ENCODE measurements around the gene AHCYL2. TPM values are rescaled to one million over a fixed set of nuclear protein-coding genes. Genes with fewer than 3 reads are reported as not detected.
"Not testable (repeated sequence)": the region's sequence is repeated elsewhere in the genome, so short reads cannot be mapped to it uniquely, and the experiment has no call there.

Gene AHCYL2
- total RNA-seq, 1 experiment from 2014 or later = 10.0 TPM

DNA sequence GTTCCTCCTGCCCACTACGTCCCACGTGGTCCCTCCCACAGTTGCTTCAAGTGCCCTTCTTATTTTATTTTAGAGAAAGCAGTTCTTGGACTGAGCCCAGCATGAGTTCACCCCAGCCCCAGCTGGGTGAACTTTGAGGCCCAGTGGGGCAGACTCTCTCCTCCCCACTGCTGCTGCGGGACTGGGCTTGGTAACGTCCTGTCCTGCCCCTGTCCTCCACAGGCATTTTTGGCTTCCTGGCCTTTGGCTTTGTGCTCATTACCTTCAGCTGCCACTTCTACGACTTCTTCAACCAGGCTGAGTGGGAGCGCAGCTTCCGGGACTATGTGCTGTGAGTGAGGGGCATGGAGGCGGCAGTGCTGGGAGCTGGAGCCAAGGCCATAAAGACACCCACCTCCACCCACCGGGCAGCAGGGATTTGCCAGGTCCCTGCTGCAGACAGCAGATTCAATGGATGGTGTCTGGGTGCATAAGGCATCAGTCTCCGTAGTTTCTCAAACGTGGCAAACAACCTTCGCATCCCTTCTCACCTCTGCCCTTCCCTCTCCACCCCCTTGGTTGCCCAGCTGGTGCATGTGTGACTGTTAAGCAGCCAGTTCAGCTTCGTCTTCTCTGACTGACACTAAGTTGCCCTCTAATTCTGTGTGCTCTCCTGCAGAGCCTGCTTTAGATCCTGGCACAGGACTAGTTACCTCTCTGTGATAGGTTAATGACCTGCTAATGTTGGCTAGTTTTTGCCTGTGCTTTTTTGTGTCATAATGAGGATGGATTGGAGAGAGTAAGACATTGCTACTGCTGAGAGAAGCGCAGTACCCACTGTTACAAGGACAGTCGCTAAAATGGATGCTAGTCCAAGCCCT is 15.5 kb upstream of the AHCYL2 start:
- no peak for DNase-seq (ENCODE audit: low read depth)

DNA sequence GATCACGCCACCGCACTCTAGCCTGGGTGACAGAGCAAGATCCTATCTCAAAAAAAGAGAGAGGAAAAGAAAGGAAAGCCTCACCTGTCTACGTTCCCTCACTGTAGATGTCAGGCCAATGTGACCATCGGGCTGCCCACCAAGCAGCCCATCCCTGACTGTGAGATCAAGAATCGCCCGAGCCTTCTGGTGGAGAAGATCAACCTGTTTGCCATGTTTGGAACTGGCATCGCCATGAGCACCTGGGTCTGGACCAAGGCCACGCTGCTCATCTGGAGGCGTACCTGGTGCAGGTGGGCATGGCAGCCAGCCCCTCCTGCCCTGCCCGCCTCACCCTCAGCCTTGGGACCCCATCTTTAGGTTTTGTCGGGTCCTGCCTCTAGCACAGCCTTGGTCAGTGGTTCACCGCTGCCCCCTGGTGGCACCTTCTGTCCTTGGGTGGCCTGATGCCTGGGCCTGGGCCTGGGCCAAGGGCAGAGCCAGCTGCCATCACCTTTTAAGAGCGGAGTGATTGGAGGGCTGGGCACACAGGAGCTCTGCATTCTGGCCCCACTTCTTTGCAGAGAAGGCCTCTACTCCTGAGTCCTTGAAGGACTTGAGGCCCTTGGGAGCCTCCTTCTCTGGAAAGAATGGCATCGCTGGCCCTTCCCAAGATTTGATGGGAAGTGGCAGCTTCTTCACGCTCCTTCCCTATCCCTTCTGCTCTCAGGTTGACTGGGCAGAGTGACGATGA is 14.4 kb upstream of the AHCYL2 start:
- peak; percentile 51 for DNase-seq (ENCODE audit: low read depth)

- no peak for DNase-seq (ENCODE audit: low read depth)
Observed at GRCh38 chr7:129210989-129211312, 13.9 kb upstream of the AHCYL2 start.

DNA sequence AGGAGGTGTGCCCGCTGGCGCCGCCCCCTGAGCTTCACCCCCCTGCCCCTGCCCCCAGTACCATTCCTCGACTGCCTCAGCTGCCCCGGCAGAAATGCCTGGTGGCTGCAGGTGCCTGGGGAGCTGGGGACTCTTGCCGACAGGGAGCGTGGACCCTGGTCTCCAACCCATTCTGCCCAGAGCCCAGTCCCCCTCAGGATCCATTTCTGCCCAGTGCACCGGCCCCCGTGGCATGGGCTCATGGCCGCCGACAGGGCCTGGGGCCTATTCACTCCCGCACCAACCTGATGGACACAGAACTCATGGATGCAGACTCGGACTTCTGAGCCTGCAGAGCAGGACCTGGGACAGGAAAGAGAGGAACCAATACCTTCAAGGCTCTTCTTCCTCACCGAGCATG is 12.7 kb upstream of the AHCYL2 start:
- DNase-seq (ENCODE audit: low read depth) = no peak

DNA sequence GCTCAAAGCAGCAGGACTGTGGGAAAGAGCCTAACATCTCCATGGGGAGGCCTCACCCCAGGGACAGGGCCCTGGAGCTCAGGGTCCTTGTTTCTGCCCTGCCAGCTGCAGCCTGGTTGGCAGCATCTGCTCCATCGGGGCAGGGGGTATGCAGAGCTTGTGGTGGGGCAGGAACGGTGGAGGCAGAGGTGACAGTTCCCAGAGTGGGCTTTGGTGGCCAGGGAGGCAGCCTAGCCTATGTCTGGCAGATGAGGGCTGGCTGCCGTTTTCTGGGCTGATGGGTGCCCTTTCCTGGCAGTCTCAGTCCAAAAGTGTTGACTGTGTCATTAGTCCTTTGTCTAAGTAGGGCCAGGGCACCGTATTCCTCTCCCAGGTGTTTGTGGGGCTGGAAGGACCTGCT is 12.2 kb upstream of the AHCYL2 start:
- DNase-seq (ENCODE audit: low read depth) = no peak

DNA sequence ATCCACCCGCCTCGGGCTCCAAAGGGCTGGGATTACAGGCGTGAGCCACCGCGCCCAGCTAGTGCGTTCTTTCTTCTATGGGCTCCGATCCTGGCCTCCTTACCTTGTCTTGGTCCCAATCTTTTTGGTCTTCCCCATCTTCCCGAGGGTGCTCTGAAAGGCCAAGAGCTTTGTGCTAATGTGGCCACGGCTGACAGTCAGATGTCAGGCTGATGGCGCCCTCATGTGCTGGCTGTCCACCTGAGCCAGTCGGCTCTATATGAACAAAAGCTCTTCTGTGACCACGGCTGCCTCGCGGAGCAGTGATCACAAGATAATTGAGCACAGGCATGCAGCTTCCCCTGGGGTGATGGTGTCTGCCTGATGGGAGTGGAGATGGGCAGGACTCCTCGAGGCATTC is 11.0 kb upstream of the AHCYL2 start:
- DNase-seq (ENCODE audit: low read depth) = peak; percentile 51

GRCh38 chr7:129215691-129216090 is 9.1 kb upstream of the AHCYL2 start:
- not testable (repeated sequence) for DNase-seq (ENCODE audit: low read depth)

DNA sequence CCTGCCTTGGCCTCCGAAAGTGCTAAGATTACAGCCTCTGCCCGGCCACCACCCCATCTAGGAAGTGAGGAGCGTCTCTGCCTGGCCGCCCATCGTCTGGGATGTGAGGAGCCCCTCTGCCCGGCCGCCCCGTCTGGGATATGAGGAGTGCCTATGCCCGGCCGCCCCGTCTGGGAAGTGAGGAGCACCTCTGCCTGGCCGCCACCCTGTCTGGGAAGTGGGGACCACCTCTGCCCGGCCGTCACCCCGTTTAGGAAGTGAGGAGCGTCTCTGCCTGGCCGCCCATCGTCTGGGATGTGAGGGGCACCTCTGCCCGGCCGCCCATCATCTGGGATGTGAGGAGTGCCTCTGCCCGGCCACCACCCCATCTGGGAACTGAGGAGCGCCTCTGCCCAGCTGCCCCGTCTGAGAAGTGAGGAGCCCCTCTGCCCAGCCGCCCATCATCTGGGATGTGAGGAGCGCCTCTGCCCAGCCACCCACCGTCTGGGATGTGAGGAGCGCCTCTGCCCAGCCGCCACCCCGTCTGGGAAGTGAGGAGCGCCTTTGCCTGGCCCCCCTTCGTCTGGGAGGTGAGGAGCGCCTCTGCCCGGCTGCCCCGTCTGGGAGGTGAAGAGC is 8.6 kb upstream of the AHCYL2 start:
- not testable (repeated sequence) for DNase-seq (ENCODE audit: low read depth)

- DNase-seq (ENCODE audit: low read depth) = not testable (repeated sequence)
Observed at GRCh38 chr7:129216821-129217416, 7.9 kb upstream of the AHCYL2 start.

DNA sequence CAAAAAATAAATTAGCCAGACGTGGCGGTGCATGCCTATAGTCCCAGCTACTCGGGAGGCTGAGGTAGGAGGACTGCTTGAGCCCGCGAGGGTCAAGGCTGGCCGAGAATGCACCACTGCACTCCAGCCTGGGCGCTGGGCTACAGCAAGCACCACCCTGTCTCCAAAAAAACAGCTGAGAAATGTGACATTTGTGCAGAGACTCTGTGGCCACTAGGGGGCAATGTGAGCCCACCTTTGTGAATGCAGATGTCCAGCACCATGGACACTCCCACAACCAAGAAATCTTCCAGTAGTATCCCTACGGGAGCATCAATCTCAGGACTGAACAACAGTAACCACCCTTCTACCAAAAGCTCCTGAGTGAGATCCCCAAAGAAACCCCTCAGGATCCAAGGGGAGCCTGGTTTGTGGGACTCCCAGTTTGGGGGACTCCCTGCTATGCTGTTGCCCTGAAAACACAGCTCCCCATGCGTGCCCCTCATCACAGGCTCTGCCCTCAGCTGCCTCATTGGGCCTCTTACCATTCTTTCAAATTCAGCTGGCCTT is 6.2 kb upstream of the AHCYL2 start:
- peak; percentile 80 for DNase-seq (ENCODE audit: low read depth)

DNA sequence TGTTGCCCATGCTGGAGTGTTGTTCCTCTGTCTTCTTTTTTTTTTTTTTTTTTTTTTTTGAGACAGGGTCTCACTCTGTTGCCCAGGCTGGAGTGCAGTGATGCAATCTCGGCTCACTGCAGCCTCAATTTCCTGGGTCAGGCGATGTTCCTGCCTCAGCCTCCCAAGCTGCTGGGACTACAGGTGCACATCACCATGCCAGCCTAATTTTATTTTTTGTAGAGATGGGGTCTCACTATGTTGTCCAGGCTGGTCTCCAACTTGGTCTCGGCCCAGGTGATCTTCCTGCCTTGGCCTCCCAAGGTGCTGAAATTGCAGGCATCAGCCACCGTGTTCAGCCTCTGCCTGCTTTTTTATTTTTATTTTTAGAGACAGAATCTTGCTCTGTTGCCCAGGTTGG is 5.7 kb upstream of the AHCYL2 start:
- not testable (repeated sequence) for DNase-seq (ENCODE audit: low read depth)

- no peak for DNase-seq (ENCODE audit: low read depth)
Observed at GRCh38 chr7:129222064-129222463, 2.8 kb upstream of the AHCYL2 start.

- DNase-seq (ENCODE audit: low read depth) = peak; percentile 37
Observed at GRCh38 chr7:129225206-129225930, 538 bp downstream of the AHCYL2 start.

GRCh38 chr7:129225931-129226572 is 1.2 kb downstream of the AHCYL2 start:
- DNase-seq (ENCODE audit: low read depth) = no peak

GRCh38 chr7:129227646-129228578 is 3.1 kb downstream of the AHCYL2 start:
- no peak for DNase-seq (ENCODE audit: low read depth)

GRCh38 chr7:129228633-129229032 is 3.8 kb downstream of the AHCYL2 start:
- no peak for DNase-seq (ENCODE audit: low read depth)

DNA sequence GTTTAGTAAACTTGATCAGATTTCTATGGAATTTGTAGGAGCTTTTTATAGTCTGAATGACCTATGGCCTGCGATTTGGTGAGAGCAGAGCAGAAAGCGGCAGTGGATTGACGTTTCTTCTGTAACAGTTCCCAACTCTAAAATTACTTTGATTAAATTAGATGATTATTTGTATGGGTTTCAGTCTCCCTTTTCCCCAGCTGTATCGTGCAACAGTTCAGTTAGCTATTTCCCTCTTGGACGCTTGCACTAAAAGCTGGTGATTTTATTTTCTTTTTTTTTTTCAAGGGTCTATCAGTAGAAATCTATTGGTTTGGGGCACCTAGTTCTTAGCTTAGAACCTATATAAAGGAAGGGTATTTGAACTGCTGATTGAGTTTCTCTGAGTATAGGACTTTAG is 6.8 kb downstream of the AHCYL2 start:
- DNase-seq (ENCODE audit: low read depth) = no peak

GRCh38 chr7:129238546-129238945 is 13.7 kb downstream of the AHCYL2 start:
- no peak for DNase-seq (ENCODE audit: low read depth)

GRCh38 chr7:129240119-129240820 is 15.4 kb downstream of the AHCYL2 start:
- no peak for DNase-seq (ENCODE audit: low read depth)

All from RPMI7951 (cell line).